ENCODE results near the gene MGAM2. TPM values are rescaled to one million over a fixed set of nuclear protein-coding genes. Genes with fewer than 3 reads are reported as not detected.

The MGAM2 gene
- 0.25 TPM in 2 replicates for polyA plus RNA-seq (2011; rRNA removed)
- 0.01 and 0.04 TPM in 2 replicates for polyA plus RNA-seq (2012; cell fraction: cytosol; rRNA removed)
- polyA plus RNA-seq (2012; cell fraction: nucleus; rRNA removed), result 0.04 and 0.06 TPM in 2 replicates
- polyA plus RNA-seq (2017; fragmentation: RNase III; extraction: RNeasy Plus Mini Kit Qiagen cat#74134 plus additional on column Dnase treatment), result 0.01 to 0.07 TPM in 2 of 3 replicates, not detected in the other
- polyA minus RNA-seq (2011; rRNA and poly(A)+ RNA removed), result 0.34 and 0.37 TPM in 2 replicates

GRCh38 chr7:142111499-142111898 lies at the start of gene MGAM2:
Gene MGAM2 (plus strand): TSS chr7:142111718. CDS start chr7:142116874, 5,156 bp downstream.
- no peak within 1 kb of the TSS for H3K27ac ChIP-seq
- no peak for FAIRE-seq
- WGBS (ENCODE audit: missing lambda C conversion rate), result 78% methylated on average over 4 of the region's 4 CpGs
- no peak for ATAC-seq
- TF ChIP-seq FOXS1 (CRISPR knock-in tag; IDR thresholded peaks at IDR 0.05) (no peak), E2F6 (IDR thresholded peaks at IDR 0.05; ENCODE audit: borderline replicate concordance, low read depth) (no peak), MAFK (IDR thresholded peaks at IDR 0.05; ENCODE audit: partially characterized antibody) (no peak), GATA3 (IDR thresholded peaks at IDR 0.05; ENCODE audit: borderline replicate concordance) (no peak), POLR2AphosphoS2 (conservative IDR thresholded peaks at IDR 0.05; ENCODE audit: low read length) (no peak), FOSB (CRISPR knock-in tag; IDR thresholded peaks at IDR 0.05) (no peak), ELK1 (IDR thresholded peaks at IDR 0.05; ENCODE audit: low read depth, low read length) (no peak), RARB (CRISPR knock-in tag; IDR thresholded peaks at IDR 0.05) (no peak), JUN (IDR thresholded peaks at IDR 0.05) (no peak), CEBPB (IDR thresholded peaks at IDR 0.05) (no peak), TP53 (CRISPR knock-in tag; IDR thresholded peaks at IDR 0.05) (no peak), MAZ (IDR thresholded peaks at IDR 0.05; ENCODE audit: borderline replicate concordance, low read depth, low read length) (no peak), HOXB13 (CRISPR knock-in tag; IDR thresholded peaks at IDR 0.05; ENCODE audit: low read depth) (no peak), REST (IDR thresholded peaks at IDR 0.05) (no peak), EP300 (IDR thresholded peaks at IDR 0.05) (no peak), TFCP2L1 (CRISPR knock-in tag; IDR thresholded peaks at IDR 0.05) (no peak)
- TF ChIP-seq, protein P1, sequence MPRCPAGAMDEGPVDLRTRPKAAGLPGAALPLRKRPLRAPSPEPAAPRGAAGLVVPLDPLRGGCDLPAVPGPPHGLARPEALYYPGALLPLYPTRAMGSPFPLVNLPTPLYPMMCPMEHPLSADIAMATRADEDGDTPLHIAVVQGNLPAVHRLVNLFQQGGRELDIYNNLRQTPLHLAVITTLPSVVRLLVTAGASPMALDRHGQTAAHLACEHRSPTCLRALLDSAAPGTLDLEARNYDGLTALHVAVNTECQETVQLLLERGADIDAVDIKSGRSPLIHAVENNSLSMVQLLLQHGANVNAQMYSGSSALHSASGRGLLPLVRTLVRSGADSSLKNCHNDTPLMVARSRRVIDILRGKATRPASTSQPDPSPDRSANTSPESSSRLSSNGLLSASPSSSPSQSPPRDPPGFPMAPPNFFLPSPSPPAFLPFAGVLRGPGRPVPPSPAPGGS (IDR thresholded peaks at IDR 0.05), result no peak
- H3K4me3 ChIP-seq, result no peak within 1 kb of the TSS
- peaks cover 1% of the 10 kb centered on the region; the same call in 1 of the 3 replicates for H3K4me1 ChIP-seq
- DNase-seq (ENCODE audit: low read depth in 1 of 2, low spot score in 1 of 2), result no peak
- H3K9me3 ChIP-seq, result no peaks in the 10 kb centered on the region
- POLR2A ChIA-PET, result no interaction called here
- H3K4me2 ChIP-seq, result no peak within 1 kb of the TSS
- CTCF ChIA-PET, result interaction anchor here (0.6 to 1.4 kb wide), 3 partner anchors 18 to 1699 kb away, joined by 3 to 4 read pairs (median 3); no protein-coding TSS in a partner anchor

GRCh38 chr7:142063551-142064442 lies 47.7 kb upstream of the MGAM2 start:
- no peaks in the 10 kb centered on the region for H3K4me1 ChIP-seq
- FAIRE-seq (no peak), ATAC-seq (no peak), DNase-seq (ENCODE audit: low read depth in 1 of 2, low spot score in 1 of 2) (no peak)
- H3K4me2 ChIP-seq, result no peak overlapping the region
- 69% methylated on average over 12 of the region's 12 CpGs for WGBS (ENCODE audit: missing lambda C conversion rate)
- no peak for TF ChIP-seq POLR2AphosphoS2 (conservative IDR thresholded peaks at IDR 0.05; ENCODE audit: low read length)
- no peak for TF ChIP-seq CHD2 (IDR thresholded peaks at IDR 0.05; ENCODE audit: low read length, partially characterized antibody)
- TF ChIP-seq, protein P2, sequence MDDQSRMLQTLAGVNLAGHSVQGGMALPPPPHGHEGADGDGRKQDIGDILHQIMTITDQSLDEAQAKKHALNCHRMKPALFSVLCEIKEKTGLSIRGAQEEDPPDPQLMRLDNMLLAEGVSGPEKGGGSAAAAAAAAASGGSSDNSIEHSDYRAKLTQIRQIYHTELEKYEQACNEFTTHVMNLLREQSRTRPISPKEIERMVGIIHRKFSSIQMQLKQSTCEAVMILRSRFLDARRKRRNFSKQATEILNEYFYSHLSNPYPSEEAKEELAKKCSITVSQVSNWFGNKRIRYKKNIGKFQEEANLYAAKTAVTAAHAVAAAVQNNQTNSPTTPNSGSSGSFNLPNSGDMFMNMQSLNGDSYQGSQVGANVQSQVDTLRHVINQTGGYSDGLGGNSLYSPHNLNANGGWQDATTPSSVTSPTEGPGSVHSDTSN (IDR thresholded peaks at IDR 0.05), result no peak
- no peak for TF ChIP-seq NFE2L2 (conservative IDR thresholded peaks at IDR 0.05; ENCODE audit: low read length)
- no peak for TF ChIP-seq HDAC2 (IDR thresholded peaks at IDR 0.05)
- TF ChIP-seq, protein P3, sequence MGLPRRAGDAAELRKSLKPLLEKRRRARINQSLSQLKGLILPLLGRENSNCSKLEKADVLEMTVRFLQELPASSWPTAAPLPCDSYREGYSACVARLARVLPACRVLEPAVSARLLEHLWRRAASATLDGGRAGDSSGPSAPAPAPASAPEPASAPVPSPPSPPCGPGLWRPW (IDR thresholded peaks at IDR 0.05), result no peak
- no peak for TF ChIP-seq FOSL2 (IDR thresholded peaks at IDR 0.05)
- no peak for TF ChIP-seq FOSL2 (CRISPR knock-in tag; IDR thresholded peaks at IDR 0.05)
- no peak for TF ChIP-seq TP53 (CRISPR knock-in tag; IDR thresholded peaks at IDR 0.05)
- TF ChIP-seq HOXA7 (CRISPR knock-in tag; IDR thresholded peaks at IDR 0.05), result no peak
- no peak overlapping the region for H3K27ac ChIP-seq
- ChIA-PET POLR2A (no interaction called here), CTCF (no interaction called here)
- no peak overlapping the region for H3K4me3 ChIP-seq
- H3K9me3 ChIP-seq, result no peaks in the 10 kb centered on the region

All from A549 (cell line).